Activated T-cell treated with anti-CD3 and anti-CD28 coated beads, Interleukin-2, amount 50 U/mL, for 24 hours (primary cell): ENCODE data around the gene XRRA1.
"Not testable (repeated sequence)": the region's sequence is repeated elsewhere in the genome, so short reads cannot be mapped to it uniquely, and the experiment has no call there.

ENCODE experiments used
- DNase-seq: peaks from one replicate; pipeline ENCODE4 v3.0.0-alpha.2; 2020
- H3K27ac Mint-ChIP-seq: 2 replicates; pipeline ENCODE4 v1.8.0; 2020; ENCODE audit warnings: mild to moderate bottlenecking, mixed read lengths
- H3K27me3 Mint-ChIP-seq: 2 replicates; pipeline ENCODE4 v1.8.0; 2020; ENCODE audit warnings: mixed read lengths
- H3K36me3 Mint-ChIP-seq: 2 replicates; pipeline ENCODE4 v1.8.0; 2020; ENCODE audit warnings: low read depth, mixed read lengths
- H3K4me1 Mint-ChIP-seq: 2 replicates; pipeline ENCODE4 v1.8.0; 2020; ENCODE audit warnings: low read depth, mixed read lengths
- H3K4me3 Mint-ChIP-seq: 2 replicates; pipeline ENCODE4 v1.8.0; 2020; ENCODE audit warnings: mild to moderate bottlenecking, moderate library complexity, mixed read lengths
- H3K9me3 Mint-ChIP-seq: 2 replicates; pipeline ENCODE4 v1.8.0; 2020; ENCODE audit warnings: mixed read lengths

Gene XRRA1

GRCh38 chr11:74844072-74844471 is 104.8 kb downstream of the XRRA1 start:
- Mint-ChIP-seq H3K4me3 (no peak overlapping the region), H3K9me3 (no peaks in the 10 kb centered on the region), H3K36me3 (peaks cover 94% of the 10 kb centered on the region), H3K4me1 (peaks cover 12% of the 10 kb centered on the region), H3K27me3 (no peaks in the 10 kb centered on the region), H3K27ac (no peak overlapping the region)
- no peak for DNase-seq

- Mint-ChIP-seq H3K36me3 (peaks cover 90% of the 10 kb centered on the region), H3K9me3 (no peaks in the 10 kb centered on the region), H3K4me1 (peaks cover 12% of the 10 kb centered on the region), H3K4me3 (no peak overlapping the region), H3K27me3 (no peaks in the 10 kb centered on the region), H3K27ac (no peak overlapping the region)
- DNase-seq = no peak
Measured at GRCh38 chr11:74842967-74843366, 105.9 kb downstream of the XRRA1 start.

DNA sequence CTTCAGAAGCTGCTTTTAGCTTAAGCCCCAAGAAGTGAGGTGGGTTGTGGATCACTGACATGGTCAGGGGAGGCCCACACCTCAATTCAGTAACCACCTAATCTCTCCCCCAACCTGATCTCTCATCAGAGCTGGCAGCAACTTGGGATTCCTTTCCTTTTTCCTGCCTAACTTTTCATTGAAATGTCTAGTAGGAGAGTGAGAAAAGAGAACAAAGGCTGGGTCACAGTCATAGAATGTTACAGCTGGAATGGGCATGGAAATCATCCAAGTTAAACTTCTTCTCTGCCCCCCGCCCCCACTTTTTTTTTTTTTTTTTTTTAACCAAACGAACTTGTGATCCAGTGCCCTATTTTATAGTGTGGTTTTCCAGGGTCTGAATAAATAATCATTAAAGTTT is 108.4 kb downstream of the XRRA1 start:
- DNase-seq = no peak
- no peaks in the 10 kb centered on the region for H3K4me1 Mint-ChIP-seq
- peaks cover 92% of the 10 kb centered on the region for H3K36me3 Mint-ChIP-seq
- no peak overlapping the region for H3K27ac Mint-ChIP-seq
- H3K4me3 Mint-ChIP-seq = no peak overlapping the region
- no peaks in the 10 kb centered on the region for H3K27me3 Mint-ChIP-seq
- H3K9me3 Mint-ChIP-seq = no peaks in the 10 kb centered on the region

- Mint-ChIP-seq H3K36me3 (peaks cover 92% of the 10 kb centered on the region), H3K4me1 (no peaks in the 10 kb centered on the region), H3K4me3 (no peak overlapping the region), H3K27me3 (no peaks in the 10 kb centered on the region), H3K9me3 (no peaks in the 10 kb centered on the region), H3K27ac (no peak overlapping the region)
- DNase-seq = no peak
Measured at GRCh38 chr11:74839971-74840370, 108.9 kb downstream of the XRRA1 start.

DNA sequence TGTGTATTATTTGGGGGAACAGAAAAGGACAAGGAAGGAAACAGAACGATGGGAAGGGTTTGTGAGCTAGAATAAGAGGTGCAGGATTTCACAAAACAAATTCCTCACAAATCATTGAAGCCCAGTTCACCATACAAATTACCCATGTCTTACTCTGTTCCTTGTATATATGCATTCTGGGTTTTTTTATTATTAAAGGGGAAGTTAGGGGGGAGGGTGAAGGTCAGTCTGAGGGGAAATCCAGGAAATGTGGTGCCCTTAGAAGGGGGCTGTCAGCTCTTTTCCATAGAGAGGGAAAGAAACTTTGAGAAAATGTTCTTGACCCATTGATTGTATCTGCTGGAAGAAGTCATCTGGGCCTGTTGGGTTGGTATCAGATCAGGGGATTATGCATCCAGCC is 109.4 kb downstream of the XRRA1 start:
- no peaks in the 10 kb centered on the region for H3K9me3 Mint-ChIP-seq
- no peaks in the 10 kb centered on the region for H3K27me3 Mint-ChIP-seq
- H3K4me3 Mint-ChIP-seq = no peak overlapping the region
- peak overlapping the region; percentile 11 for H3K27ac Mint-ChIP-seq
- peaks cover 92% of the 10 kb centered on the region for H3K36me3 Mint-ChIP-seq
- H3K4me1 Mint-ChIP-seq = no peaks in the 10 kb centered on the region
- no peak for DNase-seq

- Mint-ChIP-seq H3K4me3 (no peak overlapping the region), H3K27ac (no peak overlapping the region), H3K27me3 (no peaks in the 10 kb centered on the region), H3K9me3 (no peaks in the 10 kb centered on the region), H3K36me3 (peaks cover 92% of the 10 kb centered on the region), H3K4me1 (no peaks in the 10 kb centered on the region)
- DNase-seq = no peak
Measured at GRCh38 chr11:74838188-74838587, 110.7 kb downstream of the XRRA1 start.

DNA sequence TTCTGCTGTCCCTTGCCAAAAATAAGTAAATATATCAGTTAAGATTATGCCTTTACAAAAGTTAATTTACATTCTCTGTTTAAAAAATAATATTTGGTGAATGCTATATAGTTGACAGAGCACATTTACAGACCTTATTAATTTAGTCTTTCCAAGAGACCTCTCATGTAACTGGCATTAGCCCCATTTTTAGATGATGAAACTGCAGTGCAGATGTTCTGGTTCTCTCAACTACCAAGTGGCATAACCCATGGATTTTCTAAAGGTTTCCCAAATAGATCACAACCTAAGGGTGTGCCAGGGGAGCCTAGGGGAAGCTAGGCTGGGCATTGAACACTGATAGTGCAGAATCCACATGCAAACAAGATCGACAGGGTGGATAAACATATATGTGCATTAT is 111.7 kb downstream of the XRRA1 start:
- Mint-ChIP-seq H3K9me3 (no peaks in the 10 kb centered on the region), H3K27me3 (no peaks in the 10 kb centered on the region), H3K4me1 (no peaks in the 10 kb centered on the region), H3K36me3 (peaks cover 91% of the 10 kb centered on the region), H3K27ac (no peak overlapping the region), H3K4me3 (no peak overlapping the region)
- no peak for DNase-seq

DNA sequence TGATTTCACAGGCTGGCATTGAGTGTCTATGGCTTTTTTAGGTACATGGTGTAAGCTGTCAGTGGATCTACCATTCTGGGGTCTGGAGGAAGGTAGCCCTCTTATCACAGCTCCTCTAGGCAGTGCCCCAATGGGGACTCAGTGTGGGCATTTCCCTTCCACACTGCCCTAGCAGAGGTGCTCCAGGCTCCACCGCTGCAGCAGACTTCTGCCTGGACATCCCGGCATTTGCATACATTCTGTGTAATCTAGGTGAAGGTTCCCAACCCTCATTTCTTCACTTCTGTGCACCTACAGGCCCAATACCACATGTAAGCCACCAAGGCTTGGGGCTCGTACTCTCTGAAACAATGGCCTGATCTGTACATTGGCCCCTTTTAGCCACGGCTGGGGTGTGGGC is 122.0 kb downstream of the XRRA1 start:
- DNase-seq = no peak
- no peak overlapping the region for H3K27ac Mint-ChIP-seq
- no peaks in the 10 kb centered on the region for H3K27me3 Mint-ChIP-seq
- H3K9me3 Mint-ChIP-seq = peaks cover 36% of the 10 kb centered on the region
- peaks cover 98% of the 10 kb centered on the region for H3K36me3 Mint-ChIP-seq
- no peaks in the 10 kb centered on the region for H3K4me1 Mint-ChIP-seq
- H3K4me3 Mint-ChIP-seq = no peak overlapping the region

GRCh38 chr11:74825596-74825995 is 123.3 kb downstream of the XRRA1 start:
- H3K4me3 Mint-ChIP-seq, H3K27ac Mint-ChIP-seq, H3K27me3 Mint-ChIP-seq, DNase-seq, H3K4me1 Mint-ChIP-seq: not testable (repeated sequence)
- peaks cover 36% of the 10 kb centered on the region for H3K9me3 Mint-ChIP-seq
- H3K36me3 Mint-ChIP-seq = peaks cover 97% of the 10 kb centered on the region

- peaks cover 13% of the 10 kb centered on the region for H3K4me1 Mint-ChIP-seq
- H3K27ac Mint-ChIP-seq = no peak overlapping the region
- H3K9me3 Mint-ChIP-seq = peaks cover 36% of the 10 kb centered on the region
- no peaks in the 10 kb centered on the region for H3K27me3 Mint-ChIP-seq
- H3K4me3 Mint-ChIP-seq = no peak overlapping the region
- no peak for DNase-seq
- peaks cover 97% of the 10 kb centered on the region for H3K36me3 Mint-ChIP-seq
Measured at GRCh38 chr11:74824285-74824982, 124.5 kb downstream of the XRRA1 start.

GRCh38 chr11:74822170-74822569 is 126.7 kb downstream of the XRRA1 start:
- H3K27ac Mint-ChIP-seq = no peak overlapping the region
- H3K4me3 Mint-ChIP-seq = no peak overlapping the region
- H3K36me3 Mint-ChIP-seq = peaks cover 97% of the 10 kb centered on the region
- DNase-seq = no peak
- peaks cover 25% of the 10 kb centered on the region for H3K9me3 Mint-ChIP-seq
- no peaks in the 10 kb centered on the region for H3K27me3 Mint-ChIP-seq
- H3K4me1 Mint-ChIP-seq = peaks cover 31% of the 10 kb centered on the region

DNA sequence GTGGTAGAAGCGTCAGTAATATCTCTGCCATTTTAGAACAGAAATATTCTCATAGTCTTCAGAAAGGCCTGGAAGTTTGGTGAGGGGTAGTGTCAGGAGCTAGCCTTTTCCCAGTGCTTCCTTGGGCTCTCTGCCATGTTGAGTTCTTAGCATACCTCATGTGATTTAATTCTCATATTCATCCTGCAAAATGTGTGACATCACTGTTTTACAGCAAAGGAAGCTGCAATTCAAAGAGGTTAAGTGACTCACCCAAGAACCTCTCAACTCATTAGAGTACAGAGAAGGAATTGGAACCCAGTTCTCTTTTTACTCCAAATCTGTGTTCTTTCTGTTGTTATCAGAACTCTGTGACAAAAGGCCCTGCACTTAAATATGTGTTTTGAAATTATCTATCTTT is 128.1 kb downstream of the XRRA1 start:
- peaks cover 38% of the 10 kb centered on the region for H3K4me1 Mint-ChIP-seq
- no peak overlapping the region for H3K27ac Mint-ChIP-seq
- no peak for DNase-seq
- H3K4me3 Mint-ChIP-seq = no peak overlapping the region
- H3K36me3 Mint-ChIP-seq = peaks cover 96% of the 10 kb centered on the region
- peaks cover 18% of the 10 kb centered on the region for H3K9me3 Mint-ChIP-seq
- no peaks in the 10 kb centered on the region for H3K27me3 Mint-ChIP-seq

DNA sequence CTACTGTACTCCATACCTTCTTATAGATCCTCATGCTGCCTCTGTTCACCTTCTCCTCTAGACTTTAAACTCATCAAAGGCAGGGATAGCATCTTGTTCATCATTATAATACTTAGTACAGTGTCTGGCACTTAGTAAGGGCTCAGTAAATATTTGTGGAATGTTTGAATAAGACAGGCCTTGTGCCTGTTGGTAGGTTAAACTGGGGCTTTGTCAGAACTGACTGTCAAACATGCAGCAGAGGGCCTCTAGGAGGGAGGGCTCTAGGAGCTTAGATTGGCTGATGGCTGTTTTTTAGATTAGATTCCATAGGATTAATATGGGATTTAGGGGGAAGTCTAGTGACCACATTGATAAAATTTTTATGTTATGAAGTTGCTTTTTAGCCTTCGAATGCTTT is 129.5 kb downstream of the XRRA1 start:
- Mint-ChIP-seq H3K9me3 (peaks cover 11% of the 10 kb centered on the region), H3K27ac (no peak overlapping the region), H3K4me1 (peaks cover 38% of the 10 kb centered on the region), H3K27me3 (no peaks in the 10 kb centered on the region), H3K36me3 (peaks cover 90% of the 10 kb centered on the region), H3K4me3 (no peak overlapping the region)
- no peak for DNase-seq

- no peak for DNase-seq
- no peaks in the 10 kb centered on the region for H3K27me3 Mint-ChIP-seq
- H3K27ac Mint-ChIP-seq = peak overlapping the region; percentile 38
- H3K4me3 Mint-ChIP-seq = no peak overlapping the region
- H3K4me1 Mint-ChIP-seq = peaks cover 38% of the 10 kb centered on the region
- H3K9me3 Mint-ChIP-seq = peaks cover 2% of the 10 kb centered on the region
- peaks cover 82% of the 10 kb centered on the region for H3K36me3 Mint-ChIP-seq
Measured at GRCh38 chr11:74818283-74818946, 130.5 kb downstream of the XRRA1 start.

DNA sequence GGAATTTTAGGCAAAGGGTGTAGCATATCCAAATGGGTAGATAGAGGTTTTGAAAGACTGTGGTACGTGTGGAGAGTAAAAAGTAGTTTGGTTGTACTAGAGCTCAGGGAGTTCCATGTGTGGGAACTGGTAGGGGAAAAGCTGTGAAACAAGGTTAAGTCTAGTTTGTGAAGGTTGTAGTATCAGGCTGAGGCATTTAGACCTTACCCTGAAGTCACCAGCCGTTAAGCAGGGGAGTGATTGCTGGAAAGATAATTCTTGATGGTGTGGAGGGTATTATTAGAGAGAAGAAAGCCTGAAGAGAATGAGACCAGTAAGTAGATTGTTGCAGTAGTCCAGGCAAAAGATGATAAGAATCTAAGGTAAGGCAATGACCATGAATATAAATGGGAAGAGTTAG is 132.2 kb downstream of the XRRA1 start:
- peaks cover 38% of the 10 kb centered on the region for H3K4me1 Mint-ChIP-seq
- no peak overlapping the region for H3K4me3 Mint-ChIP-seq
- H3K36me3 Mint-ChIP-seq = peaks cover 81% of the 10 kb centered on the region
- H3K9me3 Mint-ChIP-seq = no peaks in the 10 kb centered on the region
- H3K27ac Mint-ChIP-seq = no peak overlapping the region
- H3K27me3 Mint-ChIP-seq = no peaks in the 10 kb centered on the region
- no peak for DNase-seq
